Stimulated activated CD8-positive, alpha-beta memory T cell treated with anti-CD3 and anti-CD28 coated beads, Interleukin-2, amount 100 ng/mL, for 1 hour (primary cell): Measurements from ENCODE around the gene RMRP.

Experiments used
- DNase-seq, 2 donors: peaks; one replicate each; pipeline ENCODE4 v3.0.0-alpha.2; 2020; ENCODE audit warnings: low read depth in 2 of 2

Gene RMRP

GRCh38 chr9:35611230-35611797 lies 46.5 kb downstream of the RMRP start:
- DNase-seq, result peak; percentile 26 to 27

DNA sequence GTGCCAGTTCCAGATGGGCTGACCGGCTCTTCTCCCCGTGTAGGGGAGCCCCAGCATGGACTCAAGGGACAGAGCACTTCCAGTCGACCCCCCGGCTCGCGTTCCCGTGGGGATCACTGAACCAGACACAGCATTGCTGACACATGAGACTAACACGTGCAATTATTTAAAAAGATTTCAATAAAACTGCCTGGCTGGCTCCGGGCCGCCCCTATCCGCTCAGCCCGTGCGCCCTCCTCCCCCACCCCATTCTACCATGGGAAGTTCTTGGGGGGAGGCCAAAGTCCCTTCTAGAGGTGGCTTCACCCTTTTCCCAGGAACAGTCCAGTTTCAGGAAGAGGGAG lies 48.0 kb downstream of the RMRP start:
- DNase-seq, result no peak

DNA sequence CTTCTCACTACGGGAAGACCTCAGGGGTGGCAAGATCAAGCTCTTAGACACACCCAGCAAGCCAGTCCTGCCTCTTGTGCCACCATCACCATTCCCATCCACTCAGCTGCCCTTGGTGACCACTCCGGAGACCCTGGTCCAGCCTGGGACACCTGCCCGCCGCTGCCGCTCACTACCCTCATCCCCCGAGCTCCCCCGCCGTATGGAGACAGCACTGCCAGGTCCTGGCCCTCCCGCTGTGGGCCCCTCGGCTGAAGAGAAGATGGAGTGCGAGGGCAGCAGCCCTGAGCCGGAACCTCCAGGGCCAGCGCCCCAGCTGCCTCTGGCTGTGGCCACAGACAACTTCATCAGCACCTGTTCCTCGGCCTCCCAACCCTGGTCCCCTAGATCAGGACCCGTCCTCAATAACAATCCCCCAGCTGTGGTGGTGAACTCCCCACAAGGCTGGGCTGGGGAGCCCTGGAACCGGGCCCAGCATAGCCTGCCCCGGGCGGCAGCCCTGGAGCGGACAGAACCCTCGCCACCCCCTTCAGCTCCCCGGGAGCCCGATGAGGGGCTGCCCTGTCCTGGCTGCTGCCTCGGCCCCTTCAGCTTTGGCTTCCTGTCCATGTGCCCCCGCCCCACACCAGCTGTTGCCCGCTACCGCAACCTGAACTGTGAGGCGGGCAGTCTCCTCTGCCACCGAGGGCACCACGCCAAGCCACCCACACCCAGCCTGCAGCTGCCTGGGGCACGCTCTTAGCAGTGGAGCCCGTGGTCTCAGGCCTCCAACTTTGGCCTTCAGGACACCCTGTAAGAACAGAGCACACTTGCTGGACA lies 48.6 kb downstream of the RMRP start:
- no peak for DNase-seq

DNA sequence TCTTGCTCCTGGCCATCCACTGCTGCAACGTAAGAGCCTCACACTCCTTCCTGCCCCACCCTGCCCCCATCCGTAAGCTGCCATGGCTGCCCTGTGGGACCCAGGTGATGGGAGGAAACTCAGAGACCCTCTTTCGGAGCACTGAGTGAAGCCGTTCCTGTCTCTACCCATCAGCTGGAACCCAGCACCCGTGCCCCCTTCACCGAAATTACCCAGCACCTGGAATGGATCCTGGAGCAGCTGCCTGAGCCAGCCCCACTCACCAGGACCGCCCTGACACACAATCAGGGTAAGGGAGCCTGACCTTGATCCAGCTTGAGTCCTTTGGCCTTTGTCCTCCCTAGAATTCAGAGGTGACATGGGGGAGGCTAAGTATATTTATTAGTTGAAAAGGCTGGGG lies 49.6 kb downstream of the RMRP start:
- DNase-seq, result no peak
